GM21390 (cell line): Measurements from ENCODE around the gene KIF5B.
A peak's percentile ranks its signal among the peaks of the same experiment; 100 is the strongest.
"Not testable (repeated sequence)": the region's sequence is repeated elsewhere in the genome, so short reads cannot be mapped to it uniquely, and the experiment has no call there.

Source experiments
- ATAC-seq: cut with Tn5 transposase; IDR thresholded peaks from one replicate; pipeline ENCODE4 v1.9.1; 2021; ENCODE audit not compliant: unreplicated experiment

KIF5B gene

GRCh38 chr10:32056136-32057035 is at the start of gene KIF5B:
Gene KIF5B, minus strand, starts transcription at chr10:32056425. Its CDS starts 452 bp downstream, at chr10:32055973.
- ATAC-seq: peak; percentile 88

- ATAC-seq: no peak
Observed at GRCh38 chr10:32105782-32106382, 49.7 kb upstream of the KIF5B start.

GRCh38 chr10:32104622-32105509 is 48.6 kb upstream of the KIF5B start:
- no peak for ATAC-seq

GRCh38 chr10:32104181-32104580 is 48.0 kb upstream of the KIF5B start:
- ATAC-seq: no peak

GRCh38 chr10:32103721-32104120 is 47.5 kb upstream of the KIF5B start:
- no peak for ATAC-seq

- ATAC-seq: not testable (repeated sequence)
Observed at GRCh38 chr10:32098566-32099259, 42.5 kb upstream of the KIF5B start.

GRCh38 chr10:32095116-32095733 is 39.0 kb upstream of the KIF5B start:
- no peak for ATAC-seq

- ATAC-seq: no peak
Observed at GRCh38 chr10:32093650-32094049, 37.4 kb upstream of the KIF5B start.

GRCh38 chr10:32091046-32091445 is 34.8 kb upstream of the KIF5B start:
- no peak for ATAC-seq

GRCh38 chr10:32084185-32084851 is 28.1 kb upstream of the KIF5B start:
- ATAC-seq: no peak

GRCh38 chr10:32077896-32078485 is 21.8 kb upstream of the KIF5B start:
- no peak for ATAC-seq

- ATAC-seq: no peak
Observed at GRCh38 chr10:32073659-32074058, 17.4 kb upstream of the KIF5B start.

GRCh38 chr10:32073128-32073527 is 16.9 kb upstream of the KIF5B start:
- ATAC-seq: no peak

- no peak for ATAC-seq
Observed at GRCh38 chr10:32072025-32072800, 16.0 kb upstream of the KIF5B start.

GRCh38 chr10:32070645-32071044 is 14.4 kb upstream of the KIF5B start:
- no peak for ATAC-seq

GRCh38 chr10:32068569-32068968 is 12.3 kb upstream of the KIF5B start:
- ATAC-seq: no peak

GRCh38 chr10:32067931-32068330 is 11.7 kb upstream of the KIF5B start:
- ATAC-seq: not testable (repeated sequence)

- ATAC-seq: no peak
Observed at GRCh38 chr10:32065856-32066255, 9.6 kb upstream of the KIF5B start.

GRCh38 chr10:32061440-32061839 is 5.2 kb upstream of the KIF5B start:
- ATAC-seq: no peak
